ENCODE data around the gene SLC7A9. TPM values are rescaled to one million over a fixed set of nuclear protein-coding genes. Genes with fewer than 3 reads are reported as not detected.
"Not testable (repeated sequence)": the region's sequence is repeated elsewhere in the genome, so short reads cannot be mapped to it uniquely, and the experiment has no call there.

SLC7A9 gene
- total RNA-seq, 2 donors from 2014 or later: 0.28 TPM; not detected in 1

DNA sequence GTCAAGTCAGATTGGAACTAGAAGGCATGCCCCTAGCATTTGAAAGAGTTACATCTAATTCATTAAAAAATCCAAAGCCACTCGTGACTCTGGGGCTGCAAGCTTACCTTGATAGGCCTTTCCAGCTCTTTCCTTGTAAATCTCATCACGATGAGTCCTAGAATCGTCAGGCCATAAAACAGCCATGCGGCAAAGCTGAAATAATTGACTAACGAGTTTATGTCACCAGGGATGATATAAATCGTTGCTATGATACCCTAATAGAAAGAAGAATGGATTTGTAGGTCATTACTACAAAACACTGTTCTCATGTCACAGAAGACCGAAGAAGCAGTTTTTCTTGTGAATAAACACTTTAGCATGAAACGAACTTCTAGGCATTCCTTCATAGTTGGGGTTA is 27.5 kb downstream of the SLC7A9 start:
- H3K27me3 ChIP-seq (replicated peaks; ENCODE audit: insufficient read depth): no peaks in the 10 kb centered on the region
- 61% methylated on average over 8 of the region's 8 CpGs for WGBS
- H3K27ac ChIP-seq: no peak overlapping the region
- intact Hi-C loops (cut with DNase I): no loop called here
- TF ChIP-seq, protein P1, sequence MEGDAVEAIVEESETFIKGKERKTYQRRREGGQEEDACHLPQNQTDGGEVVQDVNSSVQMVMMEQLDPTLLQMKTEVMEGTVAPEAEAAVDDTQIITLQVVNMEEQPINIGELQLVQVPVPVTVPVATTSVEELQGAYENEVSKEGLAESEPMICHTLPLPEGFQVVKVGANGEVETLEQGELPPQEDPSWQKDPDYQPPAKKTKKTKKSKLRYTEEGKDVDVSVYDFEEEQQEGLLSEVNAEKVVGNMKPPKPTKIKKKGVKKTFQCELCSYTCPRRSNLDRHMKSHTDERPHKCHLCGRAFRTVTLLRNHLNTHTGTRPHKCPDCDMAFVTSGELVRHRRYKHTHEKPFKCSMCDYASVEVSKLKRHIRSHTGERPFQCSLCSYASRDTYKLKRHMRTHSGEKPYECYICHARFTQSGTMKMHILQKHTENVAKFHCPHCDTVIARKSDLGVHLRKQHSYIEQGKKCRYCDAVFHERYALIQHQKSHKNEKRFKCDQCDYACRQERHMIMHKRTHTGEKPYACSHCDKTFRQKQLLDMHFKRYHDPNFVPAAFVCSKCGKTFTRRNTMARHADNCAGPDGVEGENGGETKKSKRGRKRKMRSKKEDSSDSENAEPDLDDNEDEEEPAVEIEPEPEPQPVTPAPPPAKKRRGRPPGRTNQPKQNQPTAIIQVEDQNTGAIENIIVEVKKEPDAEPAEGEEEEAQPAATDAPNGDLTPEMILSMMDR (IDR thresholded peaks at IDR 0.05): no peak
- TF ChIP-seq POLR2AphosphoS5 (IDR thresholded peaks at IDR 0.05): no peak
- no peak for TF ChIP-seq POLR2A (IDR thresholded peaks at IDR 0.05)
- no peak overlapping the region for H3K4me3 ChIP-seq
- H3K36me3 ChIP-seq: no peaks in the 10 kb centered on the region
- H3K4me1 ChIP-seq (replicated peaks): no peaks in the 10 kb centered on the region
- H3K9me3 ChIP-seq: no peaks in the 10 kb centered on the region
- no peak for DNase-seq (ENCODE audit: low spot score)

DNA sequence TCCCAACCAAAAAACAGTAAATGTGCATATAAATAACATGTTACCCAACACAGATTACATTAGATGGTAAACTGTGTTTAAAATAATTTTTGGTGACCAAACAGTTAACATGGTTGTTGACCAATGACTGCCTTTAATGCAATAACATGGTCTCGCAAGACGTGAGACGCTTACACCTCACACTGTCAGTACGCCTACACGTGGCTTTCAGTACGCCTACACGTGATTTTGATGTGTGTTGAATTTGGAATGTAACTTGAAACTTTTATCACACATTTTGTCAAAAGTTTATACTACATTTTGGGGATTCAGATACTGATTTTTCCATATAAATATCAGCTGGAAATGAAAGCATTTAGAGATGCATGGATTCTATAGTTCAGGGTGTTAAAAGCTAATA is 32.0 kb downstream of the SLC7A9 start:
- no peaks in the 10 kb centered on the region for H3K9me3 ChIP-seq
- intact Hi-C loops (cut with DNase I): no loop called here
- WGBS: 75% methylated on average over 7 of the region's 7 CpGs
- H3K4me3 ChIP-seq: no peak overlapping the region
- no peak for DNase-seq (ENCODE audit: low spot score)
- no peaks in the 10 kb centered on the region for H3K4me1 ChIP-seq (replicated peaks)
- no peak overlapping the region for H3K27ac ChIP-seq
- no peaks in the 10 kb centered on the region for H3K36me3 ChIP-seq
- TF ChIP-seq POLR2A (IDR thresholded peaks at IDR 0.05): no peak
- TF ChIP-seq, protein P1 (IDR thresholded peaks at IDR 0.05): no peak
- TF ChIP-seq POLR2AphosphoS5 (IDR thresholded peaks at IDR 0.05): no peak
- H3K27me3 ChIP-seq (replicated peaks; ENCODE audit: insufficient read depth): no peaks in the 10 kb centered on the region

DNA sequence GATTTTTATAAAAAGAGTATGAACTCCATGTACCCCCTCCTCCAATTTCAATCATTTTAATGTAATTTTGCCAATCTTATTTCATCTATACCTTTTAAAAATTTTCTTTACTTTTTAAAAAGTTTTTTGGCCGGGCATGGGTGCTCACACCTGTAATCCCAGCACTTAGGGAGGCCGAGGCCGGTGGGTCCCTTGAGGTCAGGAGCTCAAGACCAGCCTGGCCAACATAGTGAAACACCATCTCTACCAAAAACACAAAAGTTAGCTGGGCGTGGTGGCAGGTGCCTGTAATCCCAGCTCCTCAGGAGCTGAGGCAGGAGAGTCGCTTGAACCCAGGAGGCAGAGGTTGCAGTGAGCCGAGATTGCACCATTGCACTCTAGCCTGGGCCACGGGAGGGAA is 36.2 kb downstream of the SLC7A9 start:
- DNase-seq (ENCODE audit: low spot score); H3K27me3 ChIP-seq (replicated peaks; ENCODE audit: insufficient read depth); H3K36me3 ChIP-seq; H3K4me1 ChIP-seq (replicated peaks); H3K4me3 ChIP-seq; H3K27ac ChIP-seq; H3K9me3 ChIP-seq; intact Hi-C loops (cut with DNase I): not testable (repeated sequence)
- 93% methylated on average over 7 of the region's 7 CpGs for WGBS

DNA sequence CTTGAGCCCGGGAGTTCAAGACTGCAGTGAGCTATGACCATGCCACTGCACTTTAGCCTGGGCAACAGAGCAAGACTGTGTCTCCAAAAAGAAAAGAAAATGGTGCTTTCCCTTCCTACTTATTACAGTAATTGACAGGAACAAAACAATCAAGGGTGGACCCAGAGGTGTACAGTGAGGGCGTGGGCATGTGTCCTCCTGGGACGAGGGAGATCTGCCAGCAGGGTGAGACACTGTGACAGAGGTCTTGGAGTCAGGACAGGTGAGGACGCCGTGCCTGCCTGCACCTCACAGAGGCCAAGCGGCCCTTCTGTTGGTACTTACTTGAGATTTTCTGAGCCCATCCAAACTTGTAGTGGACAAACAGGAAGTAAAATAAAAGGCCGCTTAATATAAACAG is 36.7 kb downstream of the SLC7A9 start:
- intact Hi-C loops (cut with DNase I); DNase-seq (ENCODE audit: low spot score): not testable (repeated sequence)
- WGBS: 88% methylated on average over 7 of the region's 7 CpGs

DNA sequence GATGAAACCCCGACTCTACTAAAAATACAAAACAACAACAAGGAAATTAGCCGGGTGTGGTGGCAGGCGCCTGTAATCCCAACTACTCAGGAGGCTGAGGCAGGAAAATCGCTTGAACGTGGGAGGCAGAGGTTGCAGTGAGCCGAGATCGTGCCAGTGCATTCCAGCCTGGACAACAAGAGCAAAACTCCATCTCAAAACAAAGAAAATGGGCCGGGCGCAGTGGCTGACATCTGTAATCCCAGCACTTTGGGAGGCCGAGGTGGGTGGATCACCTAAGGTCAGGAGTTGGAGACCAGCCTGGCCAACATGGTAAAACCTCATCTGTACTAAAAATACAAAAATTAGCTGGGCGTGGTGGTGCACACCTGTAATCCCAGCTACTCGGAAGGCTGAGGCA is 37.5 kb downstream of the SLC7A9 start:
- intact Hi-C loops (cut with DNase I); H3K4me1 ChIP-seq (replicated peaks); H3K9me3 ChIP-seq; H3K27ac ChIP-seq; H3K36me3 ChIP-seq; DNase-seq (ENCODE audit: low spot score); H3K27me3 ChIP-seq (replicated peaks; ENCODE audit: insufficient read depth); H3K4me3 ChIP-seq: not testable (repeated sequence)
- 95% methylated on average over 12 of the region's 12 CpGs for WGBS

More for the DNA sequence above, 36.7 kb downstream of the SLC7A9 start:
- H3K27ac ChIP-seq; H3K4me1 ChIP-seq (replicated peaks); H3K9me3 ChIP-seq; H3K4me3 ChIP-seq; H3K36me3 ChIP-seq; H3K27me3 ChIP-seq (replicated peaks; ENCODE audit: insufficient read depth): not testable (repeated sequence)

DNA sequence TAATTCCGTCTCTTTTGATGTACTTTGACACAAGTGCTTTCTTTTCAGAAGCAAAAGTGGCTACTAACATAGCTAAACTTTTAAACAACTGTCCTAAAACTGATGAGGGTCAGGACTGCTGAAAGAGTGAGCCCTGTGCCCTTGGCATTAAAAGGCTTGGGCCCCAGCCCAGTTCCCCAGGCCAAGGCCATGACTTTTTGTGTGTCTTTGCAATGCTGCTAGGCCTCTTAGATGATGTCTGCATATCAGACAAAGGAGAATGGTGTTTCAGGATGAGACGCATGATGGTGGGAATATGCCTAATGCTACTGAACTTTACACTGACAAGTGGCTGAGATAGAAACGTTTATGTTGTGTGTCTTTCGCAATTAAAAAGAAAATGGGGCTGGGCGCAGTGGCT is 38.0 kb downstream of the SLC7A9 start:
- Histone ChIP-seq H3K4me1 (replicated peaks) (no peaks in the 10 kb centered on the region), H3K4me3 (no peak overlapping the region), H3K27me3 (replicated peaks; ENCODE audit: insufficient read depth) (no peaks in the 10 kb centered on the region), H3K9me3 (no peaks in the 10 kb centered on the region), H3K36me3 (no peaks in the 10 kb centered on the region), H3K27ac (no peak overlapping the region)
- WGBS: 89% methylated on average over 5 of the region's 5 CpGs
- TF ChIP-seq, protein P1 (IDR thresholded peaks at IDR 0.05): no peak
- TF ChIP-seq POLR2AphosphoS5 (IDR thresholded peaks at IDR 0.05): no peak
- no peak for TF ChIP-seq POLR2A (IDR thresholded peaks at IDR 0.05)
- intact Hi-C loops (cut with DNase I): no loop called here
- no peak for DNase-seq (ENCODE audit: low spot score)
